ENCODE measurements around the gene COL5A1. TPM values are rescaled to one million over a fixed set of nuclear protein-coding genes. Genes with fewer than 3 reads are reported as not detected.

COL5A1 gene
- total RNA-seq, 4 donors from 2014 or later: 4.0 to 12.8 (median 6.3) TPM

GRCh38 chr9:134751622-134752021 is 110.0 kb downstream of the COL5A1 start:
- no peak overlapping the region for H3K4me3 ChIP-seq
- no peak for TF ChIP-seq POLR2A (IDR thresholded peaks at IDR 0.05)
- TF ChIP-seq CTCF (IDR thresholded peaks at IDR 0.05): no peak
- H3K27me3 ChIP-seq: no peaks in the 10 kb centered on the region
- no peaks in the 10 kb centered on the region for H3K4me1 ChIP-seq
- 68 to 79% methylated on average over 1 to 3 of the region's 5 CpGs for WGBS, 2 donors
- H3K36me3 ChIP-seq: peaks cover 0 to 44% (median 0%) of the 10 kb centered on the region in 3 donors
- no peaks in the 10 kb centered on the region for H3K9me3 ChIP-seq
- DNase-seq: no peak
- no peak overlapping the region for H3K27ac ChIP-seq
- intact Hi-C loops (cut with DNase I): no loop called here

GRCh38 chr9:134752471-134753168 is 111.0 kb downstream of the COL5A1 start:
- H3K4me1 ChIP-seq: no peaks in the 10 kb centered on the region
- H3K9me3 ChIP-seq: no peaks in the 10 kb centered on the region
- intact Hi-C loops (cut with DNase I): no loop called here
- TF ChIP-seq POLR2A (IDR thresholded peaks at IDR 0.05) (no peak), CTCF (IDR thresholded peaks at IDR 0.05) (no peak)
- no CpG with 5 or more reads among the region's 16 CpGs for WGBS, 2 donors
- no peak overlapping the region for H3K4me3 ChIP-seq
- DNase-seq: no peak
- H3K36me3 ChIP-seq: peaks cover 0 to 44% (median 0%) of the 10 kb centered on the region in 3 donors
- no peak overlapping the region for H3K27ac ChIP-seq
- no peaks in the 10 kb centered on the region for H3K27me3 ChIP-seq

- Histone ChIP-seq H3K4me1 (no peaks in the 10 kb centered on the region), H3K27ac (no peak overlapping the region), H3K9me3 (no peaks in the 10 kb centered on the region), H3K36me3 (peaks cover 0 to 44% (median 0%) of the 10 kb centered on the region in 3 donors), H3K4me3 (no peak overlapping the region), H3K27me3 (no peaks in the 10 kb centered on the region)
- DNase-seq: no peak
- 100% methylated on average over 1 to 4 of the region's 11 CpGs for WGBS, 2 donors
- intact Hi-C loops (cut with DNase I): no loop called here
- TF ChIP-seq CTCF (IDR thresholded peaks at IDR 0.05) (no peak), POLR2A (IDR thresholded peaks at IDR 0.05) (no peak)
Observed at GRCh38 chr9:134753191-134753590, 111.6 kb downstream of the COL5A1 start.

- TF ChIP-seq CTCF (IDR thresholded peaks at IDR 0.05) (no peak), POLR2A (IDR thresholded peaks at IDR 0.05) (no peak)
- no peak overlapping the region for H3K27ac ChIP-seq
- no peaks in the 10 kb centered on the region for H3K27me3 ChIP-seq
- 89% methylated on average over 11 to 14 of the region's 14 CpGs for WGBS, 2 donors
- no peak for DNase-seq
- peaks cover 0 to 51% (median 0%) of the 10 kb centered on the region in 3 donors for H3K36me3 ChIP-seq
- H3K9me3 ChIP-seq: no peaks in the 10 kb centered on the region
- intact Hi-C loops (cut with DNase I): no loop called here
- no peak overlapping the region for H3K4me3 ChIP-seq
- H3K4me1 ChIP-seq: no peaks in the 10 kb centered on the region
Observed at GRCh38 chr9:134755221-134755907, 113.8 kb downstream of the COL5A1 start.

GRCh38 chr9:134756098-134756497 is 114.5 kb downstream of the COL5A1 start:
- 73 to 88% methylated on average over 2 to 3 of the region's 10 CpGs for WGBS, 2 donors
- intact Hi-C loops (cut with DNase I): no loop called here
- no peak for DNase-seq

More at GRCh38 chr9:134756098-134756497, 114.5 kb downstream of the COL5A1 start:
- no peak overlapping the region for H3K27ac ChIP-seq
- TF ChIP-seq POLR2A (IDR thresholded peaks at IDR 0.05) (no peak), CTCF (IDR thresholded peaks at IDR 0.05) (no peak)
- H3K36me3 ChIP-seq: peaks cover 0 to 46% (median 0%) of the 10 kb centered on the region in 3 donors
- no peak overlapping the region for H3K4me3 ChIP-seq
- H3K4me1 ChIP-seq: no peaks in the 10 kb centered on the region
- H3K9me3 ChIP-seq: no peaks in the 10 kb centered on the region
- no peaks in the 10 kb centered on the region for H3K27me3 ChIP-seq

Measured in esophagus squamous epithelium (tissue), 5 donors.